Measurements from ENCODE around the gene LEMD1. TPM values are rescaled to one million over a fixed set of nuclear protein-coding genes. Genes with fewer than 3 reads are reported as not detected.
"Not testable (repeated sequence)": the region's sequence is repeated elsewhere in the genome, so short reads cannot be mapped to it uniquely, and the experiment has no call there.

LEMD1 gene
- total RNA-seq, 1 donor from 2014 or later, result 2.4 TPM

- DNase-seq (ENCODE audit: low spot score in 2 of 2) (peak in 1 of 2 donors; percentile 2), FAIRE-seq (no peak)
Observed at GRCh38 chr1:205447457-205448341, 25.8 kb upstream of the LEMD1 start.

- FAIRE-seq (no peak), DNase-seq (ENCODE audit: low spot score in 2 of 2) (no peak)
Observed at GRCh38 chr1:205446828-205447227, 25.0 kb upstream of the LEMD1 start.

- FAIRE-seq, result no peak
- DNase-seq (ENCODE audit: low spot score in 2 of 2), result no peak
Observed at GRCh38 chr1:205445646-205445935, 23.7 kb upstream of the LEMD1 start.

GRCh38 chr1:205444931-205445645 lies 23.2 kb upstream of the LEMD1 start:
- DNase-seq (ENCODE audit: low spot score in 2 of 2), result peak; percentile 49 to 63
- no peak for FAIRE-seq

GRCh38 chr1:205444300-205444930 lies 22.6 kb upstream of the LEMD1 start:
- no peak for FAIRE-seq
- DNase-seq (ENCODE audit: low spot score in 2 of 2), result no peak

GRCh38 chr1:205443585-205444299 lies 21.9 kb upstream of the LEMD1 start:
- DNase-seq (ENCODE audit: low spot score in 2 of 2) (no peak), FAIRE-seq (no peak)

- FAIRE-seq, result no peak
- no peak for DNase-seq (ENCODE audit: low spot score in 2 of 2)
Observed at GRCh38 chr1:205442051-205442725, 20.3 kb upstream of the LEMD1 start.

- FAIRE-seq, result no peak
Observed at GRCh38 chr1:205441716-205442050, 19.8 kb upstream of the LEMD1 start.

GRCh38 chr1:205441318-205441633 lies 19.4 kb upstream of the LEMD1 start:
- DNase-seq (ENCODE audit: low spot score in 2 of 2) (no peak), FAIRE-seq (no peak)

More at GRCh38 chr1:205441716-205442050, 19.8 kb upstream of the LEMD1 start:
- DNase-seq (ENCODE audit: low spot score in 2 of 2), result no peak

GRCh38 chr1:205440476-205441317 lies 18.8 kb upstream of the LEMD1 start:
- FAIRE-seq (no peak), DNase-seq (ENCODE audit: low spot score in 2 of 2) (no peak)

GRCh38 chr1:205440121-205440475 lies 18.2 kb upstream of the LEMD1 start:
- DNase-seq (ENCODE audit: low spot score in 2 of 2) (no peak), FAIRE-seq (no peak)

GRCh38 chr1:205438213-205439158 lies 16.6 kb upstream of the LEMD1 start:
- DNase-seq (ENCODE audit: low spot score in 2 of 2) (peak in 1 of 2 donors; percentile 73), FAIRE-seq (no peak)

- FAIRE-seq, result no peak
- no peak for DNase-seq (ENCODE audit: low spot score in 2 of 2)
Observed at GRCh38 chr1:205437570-205437969, 15.7 kb upstream of the LEMD1 start.

GRCh38 chr1:205436776-205437410 lies 15.0 kb upstream of the LEMD1 start:
- DNase-seq (ENCODE audit: low spot score in 2 of 2) (no peak), FAIRE-seq (no peak)

- DNase-seq (ENCODE audit: low spot score in 2 of 2) (no peak), FAIRE-seq (no peak)
Observed at GRCh38 chr1:205435578-205436573, 14.0 kb upstream of the LEMD1 start.

GRCh38 chr1:205434738-205435137 lies 12.9 kb upstream of the LEMD1 start:
- DNase-seq (ENCODE audit: low spot score in 2 of 2) (no peak), FAIRE-seq (no peak)

GRCh38 chr1:205432692-205433091 lies 10.8 kb upstream of the LEMD1 start:
- not testable (repeated sequence) for DNase-seq (ENCODE audit: low spot score in 2 of 2); FAIRE-seq

Data from frontal cortex (tissue), 4 donors.